CD1c-positive myeloid dendritic cell (primary cell): ENCODE measurements around the gene OPCML.
A peak's percentile ranks its signal among the peaks of the same experiment; 100 is the strongest.

Source experiments
- DNase-seq: peaks from one replicate; pipeline ENCODE4 v3.0.0-alpha.2; 2016; ENCODE audit errors: extremely low spot score

Gene OPCML

GRCh38 chr11:132941761-132942160 lies 590.5 kb downstream of the OPCML start:
- no peak for DNase-seq

DNA sequence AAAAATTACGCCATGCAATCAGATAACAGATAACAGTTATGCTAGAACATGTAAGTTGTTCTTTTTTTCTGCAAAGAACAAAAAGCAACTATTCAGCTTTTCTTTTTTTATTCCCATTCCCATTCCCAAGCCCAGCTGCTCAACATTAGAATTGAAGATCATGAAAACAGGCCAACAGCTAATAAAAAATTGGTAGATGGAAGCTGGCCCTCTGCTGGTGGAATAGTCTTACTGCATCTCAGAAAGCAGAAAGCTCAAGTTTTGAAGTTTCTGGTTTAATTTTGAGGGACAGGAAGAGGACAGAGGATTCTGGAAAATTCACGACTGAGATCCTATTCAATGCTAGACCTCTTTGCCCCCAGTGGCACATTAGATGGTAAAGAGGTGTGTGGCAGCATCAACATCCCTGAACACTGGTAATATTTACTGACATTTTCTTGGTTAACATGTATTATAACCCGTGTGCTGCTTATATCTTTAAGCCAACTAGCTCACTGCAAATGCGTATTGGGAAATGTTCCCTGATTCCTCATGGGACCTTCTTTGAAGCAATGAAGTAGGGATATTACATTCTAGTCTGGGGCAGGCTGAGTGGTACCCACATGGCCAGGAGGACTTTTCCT lies 591.2 kb downstream of the OPCML start:
- peak; percentile 28 for DNase-seq

GRCh38 chr11:132937016-132937415 lies 595.3 kb downstream of the OPCML start:
- no peak for DNase-seq

DNA sequence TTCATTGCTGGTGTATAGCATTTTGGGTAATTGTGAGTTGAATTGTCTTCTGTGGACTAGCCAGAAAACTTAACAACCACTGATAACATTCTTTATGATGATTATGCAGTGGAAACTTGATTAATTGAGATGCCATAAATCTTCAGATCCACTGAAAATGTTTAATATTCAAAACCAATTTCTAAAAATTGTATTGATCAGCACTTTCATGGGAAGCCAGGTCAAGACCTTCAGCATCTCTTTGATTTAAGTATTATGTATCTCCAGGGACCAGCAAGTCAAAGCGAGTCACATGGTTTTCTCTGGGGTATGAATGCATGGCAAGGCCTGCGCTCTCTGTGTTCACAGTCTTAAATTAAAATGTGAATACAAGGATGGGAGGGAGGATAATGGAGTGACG lies 596.9 kb downstream of the OPCML start:
- no peak for DNase-seq

DNA sequence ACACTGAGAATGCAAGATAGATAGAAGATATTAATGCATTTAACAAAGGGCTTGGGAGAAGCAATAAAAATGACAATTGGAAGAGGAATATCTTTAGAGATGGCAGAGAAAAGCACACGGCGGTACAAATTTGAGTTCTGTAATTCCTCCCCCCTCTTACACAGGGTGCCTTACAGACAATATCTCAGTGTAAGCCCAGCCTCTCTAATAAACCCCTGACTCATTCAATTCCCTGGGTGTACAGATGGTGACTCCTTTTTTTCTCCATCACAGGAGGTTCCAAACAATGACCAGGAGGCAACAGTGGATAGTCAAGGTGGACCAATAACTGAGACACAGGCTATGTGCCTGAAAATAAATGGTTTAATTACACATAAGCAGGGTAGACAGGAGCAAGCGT lies 598.6 kb downstream of the OPCML start:
- no peak for DNase-seq

DNA sequence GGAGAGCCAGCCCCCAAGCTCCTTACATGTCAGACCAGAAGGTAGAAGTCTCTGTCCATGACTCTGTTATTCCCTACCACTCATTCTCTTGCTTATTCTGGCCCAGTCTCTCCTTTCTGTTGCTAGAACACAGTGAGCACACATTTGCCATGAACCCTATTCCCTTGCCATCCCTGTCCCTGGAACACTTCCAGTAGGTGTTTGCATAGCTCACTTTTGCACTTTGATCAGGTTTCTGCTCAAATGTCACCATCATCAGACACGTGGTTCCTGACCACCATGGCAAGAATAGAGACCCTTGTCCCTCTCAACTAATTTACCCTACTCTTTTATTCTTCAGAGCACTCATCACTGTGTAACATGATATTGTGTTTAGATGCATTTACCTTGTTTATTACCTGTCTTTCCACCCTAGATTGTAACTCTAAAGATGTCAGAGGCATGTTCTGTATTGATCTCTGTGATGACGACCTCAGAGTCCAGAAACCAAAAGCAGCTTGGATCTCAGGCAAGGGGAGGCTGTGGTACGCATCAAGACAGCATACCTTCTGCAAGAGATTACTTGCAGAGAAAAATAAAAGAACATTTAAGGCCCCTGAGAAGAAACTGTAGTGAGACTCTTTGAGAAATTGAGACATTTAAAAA lies 606.4 kb downstream of the OPCML start:
- DNase-seq = no peak

DNA sequence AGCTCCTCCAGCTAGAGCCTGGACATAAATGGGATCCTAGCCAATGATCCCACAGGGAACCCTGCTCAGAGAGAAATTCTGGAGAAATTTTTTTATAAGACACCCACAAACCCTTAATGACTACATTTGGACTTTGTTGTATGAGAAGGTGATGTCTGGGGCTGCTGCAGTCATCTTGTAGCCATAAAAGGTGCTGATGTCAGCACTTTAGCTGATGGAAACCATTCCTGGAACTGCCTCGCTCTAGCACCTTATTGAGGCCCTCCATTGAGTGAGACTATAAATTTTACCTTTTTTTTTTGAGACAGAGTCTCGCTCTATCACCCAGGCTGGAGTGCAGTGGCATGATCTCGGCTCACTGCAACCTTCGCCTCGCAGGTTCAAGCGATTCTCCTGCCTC lies 610.7 kb downstream of the OPCML start:
- no peak for DNase-seq

GRCh38 chr11:132920451-132921096 lies 611.7 kb downstream of the OPCML start:
- no peak for DNase-seq

GRCh38 chr11:132914600-132914999 lies 617.7 kb downstream of the OPCML start:
- DNase-seq = no peak

GRCh38 chr11:132913886-132914285 lies 618.4 kb downstream of the OPCML start:
- DNase-seq = no peak

GRCh38 chr11:132913295-132913694 lies 619.0 kb downstream of the OPCML start:
- no peak for DNase-seq

- no peak for DNase-seq
Observed at GRCh38 chr11:132911186-132911585, 621.1 kb downstream of the OPCML start.

- no peak for DNase-seq
Observed at GRCh38 chr11:132910011-132910760, 622.1 kb downstream of the OPCML start.

DNA sequence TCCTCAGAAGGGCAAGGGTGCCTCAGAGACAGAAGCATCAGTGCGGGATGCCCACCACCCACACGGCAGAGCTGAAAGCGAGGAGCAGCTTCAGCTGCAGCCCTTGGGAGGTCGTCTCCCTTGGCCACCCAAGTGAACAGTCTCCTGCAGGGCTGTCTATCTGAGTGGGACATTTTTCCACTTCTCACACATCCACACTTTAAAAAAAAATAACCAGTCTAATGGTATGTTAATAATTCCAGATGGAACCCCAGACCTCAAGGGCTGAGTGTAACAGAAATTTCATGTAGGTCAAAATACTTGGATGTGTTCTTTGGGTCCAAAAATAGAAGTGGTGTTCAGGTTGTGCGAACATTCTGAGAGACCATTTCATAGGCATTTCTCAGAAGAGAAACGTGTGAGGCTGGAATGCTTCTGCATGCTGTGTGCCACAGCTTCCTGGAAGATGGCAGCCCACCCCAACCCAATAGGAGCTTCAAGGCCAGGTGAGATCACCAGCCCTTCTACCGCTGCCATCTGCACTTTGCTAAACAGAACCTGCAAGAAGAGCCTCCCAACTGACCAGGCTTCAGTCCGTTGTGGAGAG lies 623.2 kb downstream of the OPCML start:
- no peak for DNase-seq

- DNase-seq = no peak
Observed at GRCh38 chr11:132908414-132908810, 623.9 kb downstream of the OPCML start.

GRCh38 chr11:132907651-132908413 lies 624.5 kb downstream of the OPCML start:
- DNase-seq = no peak

GRCh38 chr11:132904607-132905006 lies 627.7 kb downstream of the OPCML start:
- DNase-seq = no peak

GRCh38 chr11:132904091-132904490 lies 628.2 kb downstream of the OPCML start:
- DNase-seq = no peak

DNA sequence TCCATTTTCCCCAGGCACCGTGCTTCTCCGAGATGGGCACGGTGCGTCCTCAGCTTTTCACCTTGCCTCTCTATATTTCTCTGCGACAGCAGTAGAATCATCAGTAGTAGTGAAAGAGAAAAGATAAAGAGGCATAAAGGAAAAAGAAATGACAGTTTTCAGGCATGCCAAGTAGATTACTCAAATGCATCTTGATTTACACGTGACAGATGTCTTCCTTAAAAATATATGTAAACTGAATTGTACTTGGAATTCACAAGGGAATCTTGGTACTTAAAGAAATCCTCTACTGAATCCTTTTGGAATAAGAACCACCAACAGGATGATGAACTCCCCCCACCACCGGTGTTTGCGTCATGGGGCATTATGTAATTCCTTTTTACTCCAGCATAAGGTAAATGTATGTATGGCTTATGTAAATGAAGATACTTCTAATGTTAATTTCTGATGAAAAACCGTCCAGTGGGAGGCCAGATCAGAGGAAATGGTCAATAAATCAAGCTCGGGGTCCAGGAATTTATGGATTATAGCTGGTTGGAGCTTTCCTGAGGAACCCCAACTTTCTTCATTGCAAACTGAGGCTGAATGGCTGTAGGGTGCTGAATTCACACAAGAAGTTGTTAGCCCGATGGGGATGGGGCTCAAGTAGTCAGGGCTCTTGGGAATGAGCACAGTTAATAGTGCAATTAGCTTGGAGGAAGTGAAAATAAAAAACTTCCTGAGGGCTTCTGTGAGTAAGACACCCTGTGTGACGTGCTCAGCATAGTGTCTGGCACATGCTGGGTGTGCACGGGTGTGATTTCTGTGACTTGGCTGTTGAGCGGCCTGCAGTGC lies 630.4 kb downstream of the OPCML start:
- DNase-seq = no peak

DNA sequence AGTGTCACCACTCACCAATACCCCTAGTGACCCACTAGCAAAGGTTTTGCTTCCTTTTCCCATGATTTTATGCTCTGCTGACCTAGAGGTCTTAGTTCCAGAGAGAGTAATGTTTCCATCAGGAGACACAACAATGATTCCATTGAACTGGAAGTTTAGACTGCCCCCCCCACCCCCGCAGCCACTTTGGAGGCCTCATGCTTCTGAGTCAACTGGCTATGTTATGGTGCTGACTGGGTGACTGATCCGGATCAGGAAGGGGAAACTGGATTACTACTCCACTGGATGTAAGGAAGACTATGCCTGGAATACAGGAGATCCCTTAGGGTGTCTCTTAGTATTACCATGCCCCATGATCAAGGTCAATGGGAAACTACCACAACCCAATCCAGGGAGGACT lies 633.6 kb downstream of the OPCML start:
- DNase-seq = no peak

DNA sequence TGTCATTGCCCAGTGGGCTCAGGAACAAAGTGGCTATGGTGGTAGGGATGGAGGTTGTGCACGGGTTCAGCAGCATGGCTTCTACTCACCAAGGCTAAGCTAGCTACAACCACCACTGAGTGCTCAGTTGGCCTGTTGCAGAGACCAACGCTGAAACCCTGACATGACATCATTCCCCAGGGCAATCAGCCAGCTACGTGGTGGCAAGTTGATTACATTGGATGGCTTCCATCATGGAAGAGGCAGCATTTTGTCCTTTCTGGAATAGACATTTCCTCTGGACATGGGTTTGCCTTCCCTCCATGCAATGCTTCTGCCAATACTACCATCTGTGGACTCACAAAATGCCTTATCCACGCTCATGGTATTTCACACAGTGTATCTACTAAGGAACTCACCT lies 634.3 kb downstream of the OPCML start:
- DNase-seq = no peak
